GM18526 (cell line): ENCODE measurements around the gene RNF11.

Experiments
- POLR2A ChIP-seq: IDR thresholded peaks from 3 replicates; pipeline ENCODE4 v1.6.1; 2011; ENCODE audit not compliant: insufficient read length; ENCODE audit errors: extremely low read depth

The RNF11 gene

DNA sequence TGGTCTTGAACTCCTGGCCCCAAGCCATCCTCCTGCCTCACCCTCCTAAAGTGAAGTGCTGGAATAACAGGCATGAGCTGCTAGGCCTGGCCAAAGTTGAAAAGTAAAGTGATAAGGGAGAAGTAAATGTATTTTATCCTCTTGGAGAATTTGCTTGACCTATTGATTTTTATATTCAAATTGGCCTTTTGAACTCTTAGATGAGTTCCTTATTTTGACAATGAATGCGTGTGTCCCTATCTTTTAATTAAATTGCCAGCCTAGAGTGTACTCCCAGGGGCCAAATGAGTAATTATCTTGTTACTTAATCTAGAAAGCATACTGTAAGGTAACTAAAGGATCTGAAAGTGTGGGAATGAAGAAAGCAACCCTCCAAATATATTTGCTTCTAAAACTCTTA lies 11.4 kb downstream of the RNF11 start:
- TF ChIP-seq POLR2A = no peak

GRCh38 chr1:51249445-51249844 lies 13.4 kb downstream of the RNF11 start:
- no peak for TF ChIP-seq POLR2A

- TF ChIP-seq POLR2A = no peak
Observed at GRCh38 chr1:51252366-51252765, 16.3 kb downstream of the RNF11 start.

DNA sequence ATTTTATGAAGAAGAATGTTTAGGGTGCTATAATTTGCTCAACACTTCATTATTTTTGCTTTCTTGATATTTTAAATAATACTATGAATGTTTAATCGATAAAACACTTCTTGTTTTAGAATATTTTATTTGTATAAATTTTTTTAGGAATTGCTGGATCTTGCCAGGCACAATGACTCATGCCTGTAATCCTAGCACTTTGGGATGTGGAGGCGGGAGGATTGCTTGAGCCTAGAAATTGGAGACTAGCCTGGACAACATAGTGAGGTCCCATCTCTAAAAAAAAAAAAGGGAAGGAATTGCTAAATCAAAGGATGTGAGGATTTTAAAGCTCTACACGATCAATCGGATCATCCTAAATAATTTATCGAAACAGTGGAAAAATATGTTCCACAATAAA lies 17.6 kb downstream of the RNF11 start:
- no peak for TF ChIP-seq POLR2A

- TF ChIP-seq POLR2A = no peak
Observed at GRCh38 chr1:51255331-51255730, 19.3 kb downstream of the RNF11 start.

- TF ChIP-seq POLR2A = no peak
Observed at GRCh38 chr1:51263147-51263877, 27.2 kb downstream of the RNF11 start.

DNA sequence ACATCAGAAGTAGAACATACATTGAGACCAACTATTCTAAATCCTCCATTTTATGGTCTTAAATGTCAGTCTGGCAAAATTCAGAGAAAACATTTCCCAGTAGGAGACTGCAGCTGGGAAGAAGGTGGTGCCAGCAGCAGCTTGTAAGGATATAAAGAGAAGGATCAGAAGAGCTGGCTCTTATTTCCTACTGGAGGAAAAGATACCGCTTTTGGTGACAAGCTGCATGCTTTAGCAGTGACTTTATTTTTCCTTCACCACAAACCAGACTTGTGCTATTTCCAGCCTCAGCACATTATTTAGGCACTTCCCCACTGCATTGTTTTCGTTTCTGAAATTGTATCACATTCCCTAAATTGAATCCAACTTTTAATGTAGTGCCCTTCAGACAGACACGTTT lies 28.4 kb downstream of the RNF11 start:
- no peak for TF ChIP-seq POLR2A

DNA sequence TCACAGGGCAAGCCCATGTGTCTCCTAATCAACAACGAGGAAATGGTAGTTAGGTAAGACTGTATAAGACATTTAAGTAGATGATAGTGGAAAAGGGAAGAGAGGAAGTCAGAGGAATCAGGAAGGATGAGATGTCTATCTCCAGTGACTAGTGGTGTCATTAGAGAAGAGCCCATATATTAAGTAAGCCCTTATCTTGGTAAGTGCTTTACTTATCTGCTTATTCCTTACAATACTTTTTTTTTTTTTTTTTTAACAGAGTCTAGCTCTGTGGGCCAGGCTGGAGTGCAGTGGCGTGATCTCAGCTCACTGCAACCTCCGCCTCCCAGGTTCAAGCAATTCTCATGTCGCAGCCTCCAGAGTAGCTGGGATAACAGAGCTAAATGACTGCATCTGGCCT lies 29.5 kb downstream of the RNF11 start:
- no peak for TF ChIP-seq POLR2A

GRCh38 chr1:51266181-51266580 lies 30.1 kb downstream of the RNF11 start:
- no peak for TF ChIP-seq POLR2A

DNA sequence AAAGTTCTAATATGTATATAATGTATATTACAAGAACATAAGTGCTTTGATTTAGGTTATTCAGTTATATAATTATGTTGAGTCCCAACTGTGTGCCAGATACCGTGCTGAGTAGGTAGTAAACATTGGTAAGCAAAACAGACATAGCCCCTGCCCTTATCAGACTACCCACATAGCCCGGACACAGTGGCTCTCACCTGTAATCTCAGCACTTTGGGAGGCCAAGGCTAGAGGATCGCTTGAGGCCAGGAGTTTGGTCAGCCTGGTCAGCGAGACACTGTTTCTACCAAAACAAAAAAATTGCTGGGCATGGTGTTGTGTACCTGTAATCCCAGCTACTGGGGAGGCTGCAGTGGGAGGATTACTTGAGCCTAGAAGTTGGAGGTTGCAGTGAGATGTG lies 30.7 kb downstream of the RNF11 start:
- no peak for TF ChIP-seq POLR2A

GRCh38 chr1:51268634-51269033 lies 32.6 kb downstream of the RNF11 start:
- no peak for TF ChIP-seq POLR2A

- no peak for TF ChIP-seq POLR2A
Observed at GRCh38 chr1:51270751-51271150, 34.7 kb downstream of the RNF11 start.

GRCh38 chr1:51272916-51273315 lies 36.8 kb downstream of the RNF11 start:
- TF ChIP-seq POLR2A = no peak

GRCh38 chr1:51274676-51275075 lies 38.6 kb downstream of the RNF11 start:
- TF ChIP-seq POLR2A = no peak

- no peak for TF ChIP-seq POLR2A
Observed at GRCh38 chr1:51276286-51276685, 40.2 kb downstream of the RNF11 start.

GRCh38 chr1:51280321-51280978 lies 44.4 kb downstream of the RNF11 start:
- TF ChIP-seq POLR2A = no peak

GRCh38 chr1:51281807-51282206 lies 45.7 kb downstream of the RNF11 start:
- no peak for TF ChIP-seq POLR2A
